ENCODE measurements around the gene PAF1.

GRCh38 chr19:39406656-39407409 lies 15.9 kb upstream of the PAF1 start, which contains the start of gene ZFP36:
- no peak for TF ChIP-seq CTCF (IDR thresholded peaks at IDR 0.05; ENCODE audit: insufficient read depth, low read length)
- TF ChIP-seq POLR2AphosphoS5 (IDR thresholded peaks at IDR 0.05; ENCODE audit: low read depth): peak; percentile 95; the same call in 1 of the 2 replicates
- TF ChIP-seq GABPA (IDR thresholded peaks at IDR 0.05; ENCODE audit: low read depth): no peak

All from HL-60 (cell line).